Bronchial epithelial cell (primary cell): ENCODE measurements around the gene SOBP. TPM values are rescaled to one million over a fixed set of nuclear protein-coding genes. Genes with fewer than 3 reads are reported as not detected.

Source experiments
- DNase-seq: peaks from one replicate; pipeline ENCODE4 v3.0.0-alpha.2; 2010; ENCODE audit warnings: low read depth
- FAIRE-seq: peaks from 2 replicates; lab custom pipeline; 2011; peaks lifted over from hg19 to GRCh38; lab: Jason Lieb, UNC
- H3K27me3 ChIP-seq: 2 replicates; pipeline ENCODE4 v1.5.1; 2011; ENCODE audit warnings: low read length; ENCODE audit not compliant: control insufficient read depth, insufficient read depth
- H3K36me3 ChIP-seq: 2 replicates; pipeline ENCODE4 v1.5.1; 2011; ENCODE audit warnings: low read length; ENCODE audit not compliant: control insufficient read depth, insufficient read depth
- H3K4me3 ChIP-seq: 2 replicates; pipeline ENCODE4 v1.5.1; 2011; ENCODE audit warnings: mild to moderate bottlenecking, low read depth, low read length, control low read depth
- total RNA-seq: library from RNA; depleted of rRNA; stranded (reverse); fragments of >200 nt; gene quantifications from 2 replicates; pipeline ENCODE4 v1.2.1, GENCODE V29; 2014
- TF ChIP-seq, protein P1 (sequence below): IDR thresholded peaks from 2 replicates; pipeline ENCODE4 v1.5.1; 2011; ENCODE audit warnings: mild to moderate bottlenecking, moderate library complexity, low read length, control low read depth, inconsistent platforms; ENCODE audit not compliant: insufficient read depth, severe bottlenecking

The SOBP gene
- total RNA-seq, 1 donor from 2014 or later: 0.26 TPM

DNA sequence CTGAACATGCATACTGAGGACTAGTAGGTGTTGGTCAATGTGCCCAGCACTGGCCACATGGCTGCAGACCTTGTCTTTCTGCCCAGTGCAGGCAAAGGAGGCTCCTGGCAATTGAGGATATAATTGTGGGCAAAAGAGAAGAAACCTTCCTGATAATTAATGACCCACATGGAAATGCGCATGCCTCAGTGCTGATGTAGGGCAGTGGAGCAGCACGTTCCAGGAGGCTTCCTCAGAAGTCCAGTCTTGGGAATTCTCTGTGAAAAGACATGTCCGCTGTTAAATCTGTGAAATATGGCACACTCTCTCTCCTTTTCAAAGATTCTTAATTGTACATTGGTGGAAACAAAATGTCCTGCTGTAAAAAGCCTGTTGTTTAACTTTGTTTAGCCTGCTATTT, 34.7 kb downstream of the SOBP start:
- no peaks in the 10 kb centered on the region for H3K36me3 ChIP-seq
- no peaks in the 10 kb centered on the region for H3K27me3 ChIP-seq
- no peak for DNase-seq
- FAIRE-seq: no peak
- H3K4me3 ChIP-seq: no peak overlapping the region
- TF ChIP-seq, protein P1, sequence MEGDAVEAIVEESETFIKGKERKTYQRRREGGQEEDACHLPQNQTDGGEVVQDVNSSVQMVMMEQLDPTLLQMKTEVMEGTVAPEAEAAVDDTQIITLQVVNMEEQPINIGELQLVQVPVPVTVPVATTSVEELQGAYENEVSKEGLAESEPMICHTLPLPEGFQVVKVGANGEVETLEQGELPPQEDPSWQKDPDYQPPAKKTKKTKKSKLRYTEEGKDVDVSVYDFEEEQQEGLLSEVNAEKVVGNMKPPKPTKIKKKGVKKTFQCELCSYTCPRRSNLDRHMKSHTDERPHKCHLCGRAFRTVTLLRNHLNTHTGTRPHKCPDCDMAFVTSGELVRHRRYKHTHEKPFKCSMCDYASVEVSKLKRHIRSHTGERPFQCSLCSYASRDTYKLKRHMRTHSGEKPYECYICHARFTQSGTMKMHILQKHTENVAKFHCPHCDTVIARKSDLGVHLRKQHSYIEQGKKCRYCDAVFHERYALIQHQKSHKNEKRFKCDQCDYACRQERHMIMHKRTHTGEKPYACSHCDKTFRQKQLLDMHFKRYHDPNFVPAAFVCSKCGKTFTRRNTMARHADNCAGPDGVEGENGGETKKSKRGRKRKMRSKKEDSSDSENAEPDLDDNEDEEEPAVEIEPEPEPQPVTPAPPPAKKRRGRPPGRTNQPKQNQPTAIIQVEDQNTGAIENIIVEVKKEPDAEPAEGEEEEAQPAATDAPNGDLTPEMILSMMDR: no peak

DNA sequence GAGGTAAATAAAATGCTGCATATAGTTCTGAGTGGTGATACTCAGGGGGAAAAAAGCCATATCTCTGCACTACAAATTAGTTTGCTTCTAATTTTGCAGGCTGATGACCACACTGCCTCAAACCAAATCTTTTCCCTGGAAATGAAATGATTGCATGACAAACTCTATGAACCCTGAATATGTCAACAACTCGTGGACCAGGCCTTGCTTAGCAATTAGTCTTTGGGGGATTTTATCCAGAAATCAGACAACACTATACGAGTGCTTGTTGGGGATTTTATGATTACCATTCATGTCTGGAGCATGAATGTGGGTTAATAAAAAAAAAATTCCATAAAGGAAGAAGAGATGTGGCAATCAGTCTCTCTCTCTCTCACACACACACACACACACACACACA, 42.0 kb downstream of the SOBP start:
- TF ChIP-seq, protein P1: no peak
- H3K36me3 ChIP-seq: no peaks in the 10 kb centered on the region
- DNase-seq (no peak), FAIRE-seq (no peak)
- no peaks in the 10 kb centered on the region for H3K27me3 ChIP-seq
- no peak overlapping the region for H3K4me3 ChIP-seq

DNA sequence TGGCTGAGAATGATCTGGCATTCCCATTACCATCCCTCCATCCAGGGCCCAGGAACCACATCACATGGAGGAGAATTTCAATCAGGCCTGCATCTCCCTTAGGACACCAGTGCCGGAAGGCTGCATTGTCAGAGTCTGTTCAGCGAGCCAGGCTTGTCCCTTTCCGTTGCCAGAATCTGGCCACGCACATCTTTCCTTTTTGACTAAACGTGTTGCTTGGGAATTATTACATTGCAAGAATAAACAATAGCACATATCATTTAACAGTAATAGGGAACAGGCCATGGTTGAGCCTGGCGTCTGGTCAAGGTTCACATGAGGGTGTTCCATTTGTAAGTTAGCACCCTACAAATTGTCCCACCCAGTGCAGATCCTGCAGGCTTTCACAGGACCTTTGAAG, 42.8 kb downstream of the SOBP start:
- no peak for FAIRE-seq
- no peak overlapping the region for H3K4me3 ChIP-seq
- H3K27me3 ChIP-seq: no peaks in the 10 kb centered on the region
- TF ChIP-seq, protein P1: no peak
- no peak for DNase-seq
- H3K36me3 ChIP-seq: no peaks in the 10 kb centered on the region

DNA sequence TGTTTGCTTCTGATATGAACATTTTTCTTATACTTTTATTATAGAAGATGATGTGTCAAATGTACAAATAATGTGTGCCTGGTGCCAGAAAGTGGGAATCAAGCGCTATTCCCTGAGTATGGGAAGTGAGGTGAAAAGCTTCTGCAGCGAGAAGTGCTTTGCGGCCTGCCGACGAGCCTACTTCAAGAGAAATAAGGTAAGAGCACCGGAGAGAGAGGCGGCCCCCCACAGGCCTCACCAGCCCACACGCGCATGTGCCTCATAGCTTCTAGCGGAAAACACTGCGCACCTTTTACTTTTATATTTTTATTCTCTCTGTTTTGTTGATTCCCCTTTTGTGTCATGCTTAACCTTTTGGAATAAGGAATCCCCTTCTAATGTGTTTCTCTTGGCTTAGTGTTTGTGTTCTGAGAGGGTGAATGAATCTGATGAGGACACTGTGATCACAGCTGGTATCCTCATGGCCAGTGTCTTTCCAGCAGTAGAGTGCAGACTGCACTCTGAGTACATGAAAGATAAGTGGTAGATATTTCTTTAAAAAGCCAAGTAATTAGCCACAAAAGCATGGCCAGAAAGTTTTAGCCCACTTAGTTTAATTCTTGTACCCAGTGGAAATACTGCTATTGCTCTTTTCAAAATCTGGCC, 43.6 kb downstream of the SOBP start:
- no peaks in the 10 kb centered on the region for H3K36me3 ChIP-seq
- no peaks in the 10 kb centered on the region for H3K27me3 ChIP-seq
- DNase-seq (no peak), FAIRE-seq (no peak)
- TF ChIP-seq, protein P1: no peak
- no peak overlapping the region for H3K4me3 ChIP-seq

DNA sequence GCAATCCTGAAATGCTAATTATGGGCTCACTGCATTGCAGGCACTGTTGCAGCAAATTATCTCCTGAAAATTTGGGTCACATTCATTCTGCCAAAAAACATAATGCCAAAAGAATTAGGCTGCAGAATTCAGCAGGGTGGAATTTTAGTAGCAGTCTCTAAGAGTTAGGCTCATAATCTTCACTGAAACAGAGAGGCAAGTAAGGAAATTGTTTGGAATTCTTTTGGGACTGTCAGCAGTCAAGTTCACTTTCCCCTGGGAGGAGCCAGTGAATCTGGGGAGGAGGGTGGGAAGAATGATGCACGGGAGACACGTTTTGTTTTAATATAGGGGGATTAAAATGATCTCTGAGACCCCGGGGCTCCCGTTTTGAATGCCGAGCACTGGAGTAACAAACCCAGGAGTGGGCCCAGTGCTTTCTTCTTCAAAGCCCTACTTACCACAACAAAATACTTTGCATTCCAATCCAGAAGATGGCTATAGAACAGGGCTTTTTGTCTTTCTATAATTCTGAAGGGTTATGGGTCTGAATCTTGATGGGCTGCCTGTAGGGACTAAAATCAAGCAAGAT, 44.7 kb downstream of the SOBP start:
- no peaks in the 10 kb centered on the region for H3K27me3 ChIP-seq
- TF ChIP-seq, protein P1: no peak
- no peak for DNase-seq
- no peaks in the 10 kb centered on the region for H3K36me3 ChIP-seq
- no peak for FAIRE-seq
- H3K4me3 ChIP-seq: no peak overlapping the region

DNA sequence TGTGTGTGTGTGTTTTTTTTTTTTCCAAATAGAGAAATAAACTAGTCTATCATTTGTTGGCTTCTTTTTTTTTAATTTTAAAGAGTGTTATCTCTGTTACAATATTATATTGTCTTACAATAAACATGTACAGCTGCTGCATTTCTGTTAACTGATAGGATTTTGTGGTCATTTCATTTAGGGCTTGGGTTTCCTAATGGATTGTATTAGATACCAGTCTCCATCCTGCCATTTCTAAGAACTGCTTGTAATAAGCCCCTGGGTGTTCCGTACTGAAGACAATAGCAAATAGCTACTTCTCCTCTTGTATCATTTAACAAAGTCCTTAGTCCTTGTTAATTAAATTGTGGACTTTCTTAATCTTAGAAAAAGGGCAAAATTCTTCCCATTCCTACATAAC, 45.7 kb downstream of the SOBP start:
- no peak overlapping the region for H3K4me3 ChIP-seq
- H3K27me3 ChIP-seq: no peaks in the 10 kb centered on the region
- FAIRE-seq: no peak
- H3K36me3 ChIP-seq: no peaks in the 10 kb centered on the region
- TF ChIP-seq, protein P1: no peak
- DNase-seq: no peak
